Body of pancreas (tissue), 4 donors: ENCODE data around the gene TSHZ2. TPM values are rescaled to one million over a fixed set of nuclear protein-coding genes. Genes with fewer than 3 reads are reported as not detected.

Source experiments
- ATAC-seq: fragments of 150-250 bp; one replicate; pipeline ENCODE4 v1.9.1; 2016
- DNase-seq, 4 donors: peaks; one replicate each; pipeline ENCODE4 v3.0.0-alpha.2; 2019
- H3K27ac ChIP-seq, 4 donors: fragments of 200-600 bp; sonication (generic); 1 replicate in 3 of 4; 2 replicates in 1 of 4; pipeline versions ENCODE4 v1.5.1 to v1.6.1; 2016 to 2019; ENCODE audit warnings: mild to moderate bottlenecking in 1 of 4, mixed read lengths in 1 of 4, moderate library complexity in 1 of 4
- H3K27me3 ChIP-seq, 2 donors: fragments of 200-600 bp; sonication (generic); one replicate each; pipeline ENCODE4 v1.6.0; 2016; ENCODE audit warnings: mild to moderate bottlenecking in 1 of 2
- H3K36me3 ChIP-seq, 2 donors: fragments of 200-600 bp; sonication (generic); replicated peaks in 1 of 2; 2 replicates each; pipeline ENCODE4 v1.5.1; 2016; ENCODE audit warnings: low read depth in 2 of 2; ENCODE audit not compliant: insufficient read depth in 1 of 2
- H3K4me1 ChIP-seq: fragments of 200-600 bp; sonication (generic); one replicate; pipeline ENCODE4 v1.6.0; 2016
- H3K4me3 ChIP-seq, 2 donors: fragments of 200-600 bp; sonication (generic); 1 replicate in 1 of 2; 2 replicates in 1 of 2; pipeline ENCODE4 v1.5.1; 2016 to 2019
- H3K9me3 ChIP-seq, 3 donors: fragments of 200-600 bp; sonication (generic); 1 replicate in 2 of 3; 2 replicates in 1 of 3; pipeline ENCODE4 v1.5.1; 2016
- POLR2A ChIP-seq, 3 donors: fragments of 450-650 bp; IDR thresholded peaks; one replicate each; pipeline ENCODE4 v1.6.1; 2016; ENCODE audit warnings: antibody characterized with exemption in 3 of 3, mild to moderate bottlenecking in 2 of 3
- WGBS, 2 donors: methylation state at CpG; one replicate each; pipeline ENCODE4 v1.1.5; 2017; 5-methylcytosine and 5-hydroxymethylcytosine counted together
- intact Hi-C: fragments of 100-400 bp; cut with DNase I; formaldehyde crosslinking; loops from one replicate; pipeline ENCODE4 v1.15.1; 2023
- total RNA-seq, 2 donors: library from RNA; depleted of rRNA; stranded (reverse); fragments of >200 nt; gene quantifications; one replicate each; pipeline ENCODE4 v1.1.0, GENCODE V29; 2016
- TF ChIP-seq, protein P1 (sequence below), 7 experiments: fragments of 450-650 bp in 4 of 7; fragments of 200-600 bp in 3 of 7; sonication (generic) in 3 of 7; IDR thresholded peaks; one replicate each; pipeline ENCODE4 v1.5.1; 2016 to 2019; ENCODE audit warnings: antibody characterized with exemption in 7 of 7

The TSHZ2 gene
- total RNA-seq, 2 donors from 2014 or later, result 6.0 to 9.6 TPM

- no peak for DNase-seq
- 10 to 11% methylated on average over 12 to 16 of the region's 16 CpGs for whole genome bisulfite sequencing, 2 donors
Observed at GRCh38 chr20:52971498-52972189, 514 bp upstream of the TSHZ2 start.

GRCh38 chr20:52972965-52973819 lies 1.0 kb downstream of the TSHZ2 start:
- intact Hi-C loops, result no loop called here
- peak in 1 of 3 donors; percentile 18 for TF ChIP-seq POLR2A (IDR thresholded peaks at IDR 0.05)
- TF ChIP-seq, protein P1, sequence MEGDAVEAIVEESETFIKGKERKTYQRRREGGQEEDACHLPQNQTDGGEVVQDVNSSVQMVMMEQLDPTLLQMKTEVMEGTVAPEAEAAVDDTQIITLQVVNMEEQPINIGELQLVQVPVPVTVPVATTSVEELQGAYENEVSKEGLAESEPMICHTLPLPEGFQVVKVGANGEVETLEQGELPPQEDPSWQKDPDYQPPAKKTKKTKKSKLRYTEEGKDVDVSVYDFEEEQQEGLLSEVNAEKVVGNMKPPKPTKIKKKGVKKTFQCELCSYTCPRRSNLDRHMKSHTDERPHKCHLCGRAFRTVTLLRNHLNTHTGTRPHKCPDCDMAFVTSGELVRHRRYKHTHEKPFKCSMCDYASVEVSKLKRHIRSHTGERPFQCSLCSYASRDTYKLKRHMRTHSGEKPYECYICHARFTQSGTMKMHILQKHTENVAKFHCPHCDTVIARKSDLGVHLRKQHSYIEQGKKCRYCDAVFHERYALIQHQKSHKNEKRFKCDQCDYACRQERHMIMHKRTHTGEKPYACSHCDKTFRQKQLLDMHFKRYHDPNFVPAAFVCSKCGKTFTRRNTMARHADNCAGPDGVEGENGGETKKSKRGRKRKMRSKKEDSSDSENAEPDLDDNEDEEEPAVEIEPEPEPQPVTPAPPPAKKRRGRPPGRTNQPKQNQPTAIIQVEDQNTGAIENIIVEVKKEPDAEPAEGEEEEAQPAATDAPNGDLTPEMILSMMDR (IDR thresholded peaks at IDR 0.05), result no peak
- Histone ChIP-seq H3K4me3 (peak overlapping the region; percentile 16 to 19), H3K9me3 (no peaks in the 10 kb centered on the region), H3K27ac (peak overlapping the region; percentile 36 to 58 (median 48)), H3K4me1 (peaks cover 27% of the 10 kb centered on the region), H3K36me3 (no peaks in the 10 kb centered on the region), H3K27me3 (no peaks in the 10 kb centered on the region)
- DNase-seq (peak in 3 of 4 donors; percentile 6 to 30 (median 28)), ATAC-seq (peak; percentile 34)
- WGBS, 2 donors, result 9 to 13% methylated on average over 37 to 39 of the region's 39 CpGs

More at GRCh38 chr20:52971498-52972189, 514 bp upstream of the TSHZ2 start:
- Histone ChIP-seq H3K27me3 (no peaks in the 10 kb centered on the region), H3K4me3 (peak overlapping the region in 1 of 2 donors; percentile 31), H3K4me1 (peaks cover 27% of the 10 kb centered on the region), H3K9me3 (no peaks in the 10 kb centered on the region), H3K36me3 (no peaks in the 10 kb centered on the region), H3K27ac (peak overlapping the region in 2 of 4 donors; percentile 15 to 47)
- no peak for ATAC-seq
- intact Hi-C loops, result no loop called here
- no peak for TF ChIP-seq POLR2A (IDR thresholded peaks at IDR 0.05)
- TF ChIP-seq, protein P1 (IDR thresholded peaks at IDR 0.05), result no peak

DNA sequence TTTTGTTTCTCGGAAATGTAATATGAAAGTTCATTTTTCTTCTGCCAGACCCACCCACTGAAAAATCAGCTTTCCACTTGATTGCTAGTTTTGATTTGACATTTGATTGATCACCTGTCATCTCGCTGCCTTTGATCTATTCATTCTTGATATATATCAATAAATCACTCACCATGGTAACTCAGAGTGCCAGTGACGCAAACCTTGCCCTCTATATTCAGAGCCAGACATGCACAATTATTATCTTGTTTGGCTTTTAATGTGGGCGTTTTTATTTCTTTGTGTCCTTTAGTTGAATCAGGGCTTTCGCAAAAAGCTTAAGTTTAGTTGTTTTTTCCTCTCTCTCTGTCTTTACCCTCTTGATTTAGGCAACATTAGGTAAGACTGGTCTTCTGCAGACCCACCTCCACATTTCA lies 2.0 kb downstream of the TSHZ2 start:
- TF ChIP-seq, protein P1 (IDR thresholded peaks at IDR 0.05), result no peak
- no peak for TF ChIP-seq POLR2A (IDR thresholded peaks at IDR 0.05)
- Histone ChIP-seq H3K27ac (no peak overlapping the region), H3K4me3 (no peak overlapping the region), H3K27me3 (no peaks in the 10 kb centered on the region), H3K36me3 (no peaks in the 10 kb centered on the region), H3K4me1 (peaks cover 27% of the 10 kb centered on the region), H3K9me3 (no peaks in the 10 kb centered on the region)
- intact Hi-C loops, result no loop called here
- peak in 1 of 4 donors; percentile 21 for DNase-seq
- no peak for ATAC-seq
- WGBS, 2 donors, result 18 to 19% methylated on average over 5 of the region's 5 CpGs

- Histone ChIP-seq H3K4me1 (peaks cover 27% of the 10 kb centered on the region), H3K4me3 (no peak overlapping the region), H3K27me3 (no peaks in the 10 kb centered on the region), H3K27ac (peak overlapping the region in 2 of 4 donors; percentile 5 to 10), H3K9me3 (no peaks in the 10 kb centered on the region), H3K36me3 (no peaks in the 10 kb centered on the region)
- TF ChIP-seq, protein P1 (IDR thresholded peaks at IDR 0.05), result no peak
- TF ChIP-seq POLR2A (IDR thresholded peaks at IDR 0.05), result no peak
- ATAC-seq (no peak), DNase-seq (peak in 1 of 4 donors; percentile 27)
- WGBS, 2 donors, result 39 to 43% methylated on average over 11 of the region's 11 CpGs
- intact Hi-C loops, result no loop called here
Observed at GRCh38 chr20:52975029-52975732, 3.0 kb downstream of the TSHZ2 start.
